WTC11 (cell line): ENCODE data around the gene C10orf90. TPM values are rescaled to one million over a fixed set of nuclear protein-coding genes. Genes with fewer than 3 reads are reported as not detected.

ENCODE experiments used
- ATAC-seq: fragments of 200-7000 bp; cut with Tn5 transposase; 2 replicates; pipeline ENCODE4 v1.10.0; 2021; ENCODE audit warnings: mild to moderate bottlenecking, moderate library complexity
- CTCF ChIA-PET: fragments of 300-600 bp; sonication (Branson Sonifier 250); formaldehyde crosslinking; loops from one replicate; lab custom pipeline; 2021; ENCODE audit warnings: antibody characterized with exemption; lab: Charles Lee
- POLR2A ChIA-PET: fragments of 350-600 bp; sonication (Branson Sonifier 250); formaldehyde crosslinking; loops from one replicate; lab custom pipeline; 2021; ENCODE audit warnings: antibody characterized with exemption; lab: Charles Lee
- DNase-seq: peaks from one replicate; pipeline ENCODE4 v3.0.0; 2021; ENCODE audit warnings: low spot score
- H3K27ac Mint-ChIP-seq: 2 replicates; pipeline ENCODE4 v1.8.0; 2021; ENCODE audit warnings: mixed read lengths
- H3K27me3 Mint-ChIP-seq: 2 replicates; pipeline ENCODE4 v1.8.0; 2021; ENCODE audit warnings: low read depth, mild to moderate bottlenecking, moderate library complexity, mixed read lengths
- H3K36me3 Mint-ChIP-seq: 2 replicates; pipeline ENCODE4 v1.8.0; 2021; ENCODE audit warnings: mixed read lengths
- H3K4me1 Mint-ChIP-seq: 2 replicates; pipeline ENCODE4 v1.8.0; 2022; ENCODE audit warnings: mixed read lengths
- H3K4me3 Mint-ChIP-seq: 2 replicates; pipeline ENCODE4 v1.8.0; 2021; ENCODE audit warnings: mild to moderate bottlenecking, moderate library complexity, mixed read lengths
- H3K9me3 Mint-ChIP-seq: 2 replicates; pipeline ENCODE4 v1.8.0; 2021; ENCODE audit warnings: mixed read lengths
- AFF4 ChIP-seq: sonication (generic); formaldehyde crosslinking; IDR thresholded peaks from 2 replicates; pipeline ENCODE4 v1.8.1; 2023; ENCODE audit warnings: mild to moderate bottlenecking, missing genetic modification reagents, borderline replicate concordance
- CREB1 ChIP-seq: sonication (generic); formaldehyde crosslinking; IDR thresholded peaks from 2 replicates; pipeline ENCODE4 v1.8.0; 2023; ENCODE audit warnings: mild to moderate bottlenecking, missing genetic modification reagents
- CREM ChIP-seq: sonication (generic); formaldehyde crosslinking; IDR thresholded peaks from 2 replicates; pipeline ENCODE4 v1.8.1; 2022; ENCODE audit warnings: mild to moderate bottlenecking, missing genetic modification reagents, moderate library complexity
- CTCF ChIP-seq: fragments of 200-600 bp; IDR thresholded peaks from 2 replicates; pipeline ENCODE4 v1.8.0; 2022; ENCODE audit warnings: antibody characterized with exemption
- E2F1 ChIP-seq: sonication (generic); formaldehyde crosslinking; IDR thresholded peaks from 2 replicates; pipeline ENCODE4 v1.8.0; 2022; ENCODE audit warnings: mild to moderate bottlenecking, missing genetic modification reagents
- ELF4 ChIP-seq: sonication (generic); formaldehyde crosslinking; IDR thresholded peaks from 2 replicates; pipeline ENCODE4 v1.8.1; 2022; ENCODE audit warnings: low read depth, mild to moderate bottlenecking, moderate library complexity, missing genetic modification reagents
- FOXP1 ChIP-seq: sonication (generic); formaldehyde crosslinking; IDR thresholded peaks from 2 replicates; pipeline ENCODE4 v1.8.0; 2022; ENCODE audit warnings: missing genetic modification reagents, mild to moderate bottlenecking, moderate library complexity, borderline replicate concordance
- MAX ChIP-seq: sonication (generic); formaldehyde crosslinking; IDR thresholded peaks from 2 replicates; pipeline ENCODE4 v1.8.0; 2022; ENCODE audit warnings: mild to moderate bottlenecking, missing genetic modification reagents
- MLX ChIP-seq: sonication (generic); formaldehyde crosslinking; IDR thresholded peaks from 2 replicates; pipeline ENCODE4 v1.8.1; 2023; ENCODE audit warnings: mild to moderate bottlenecking, missing genetic modification reagents, moderate library complexity
- NFYB ChIP-seq: sonication (generic); formaldehyde crosslinking; conservative IDR thresholded peaks from 2 replicates; pipeline ENCODE4 v1.8.0; 2022; ENCODE audit warnings: low read depth, missing genetic modification reagents
- NR2C2 ChIP-seq: sonication (generic); formaldehyde crosslinking; IDR thresholded peaks from 2 replicates; pipeline ENCODE4 v1.8.0; 2022; ENCODE audit warnings: mild to moderate bottlenecking, missing genetic modification reagents
- OVOL2 ChIP-seq: fragments of 250-450 bp; sonication (Bioruptor Pico); IDR thresholded peaks from 2 replicates; pipeline ENCODE4 v1.9.0; 2021; ENCODE audit warnings: mild to moderate bottlenecking, borderline replicate concordance
- PRRX2 ChIP-seq: fragments of 250-450 bp; sonication (Bioruptor Pico); IDR thresholded peaks from 2 replicates; pipeline ENCODE4 v1.8.0; 2021; ENCODE audit warnings: mild to moderate bottlenecking
- SMAD3 ChIP-seq: sonication (generic); formaldehyde crosslinking; IDR thresholded peaks from 2 replicates; pipeline ENCODE4 v1.8.0; 2022; ENCODE audit warnings: missing genetic modification reagents, mild to moderate bottlenecking, borderline replicate concordance
- TP53 ChIP-seq: sonication (generic); formaldehyde crosslinking; IDR thresholded peaks from 2 replicates; pipeline ENCODE4 v1.8.1; 2023; ENCODE audit warnings: mild to moderate bottlenecking, missing genetic modification reagents
- ZNF263 ChIP-seq: sonication (generic); formaldehyde crosslinking; IDR thresholded peaks from 2 replicates; pipeline ENCODE4 v1.8.1; 2022; ENCODE audit warnings: low read depth, mild to moderate bottlenecking, moderate library complexity, missing genetic modification reagents
- ZNF396 ChIP-seq: fragments of 250-450 bp; sonication (Bioruptor Pico); IDR thresholded peaks from 2 replicates; pipeline ENCODE4 v1.8.0; 2021; ENCODE audit warnings: mild to moderate bottlenecking, moderate library complexity, borderline replicate concordance
- ZNF416 ChIP-seq: fragments of 250-450 bp; sonication (Bioruptor Pico); IDR thresholded peaks from 2 replicates; pipeline ENCODE4 v1.9.0; 2021; ENCODE audit warnings: mild to moderate bottlenecking, inconsistent platforms
- ZNF671 ChIP-seq: fragments of 250-450 bp; sonication (Bioruptor Pico); IDR thresholded peaks from 2 replicates; pipeline ENCODE4 v1.8.0; 2021; ENCODE audit warnings: mild to moderate bottlenecking
- total RNA-seq: library from RNA; stranded (reverse); gene quantifications from 3 replicates; pipeline ENCODE4 v1.2.3, GENCODE V29; 2021
- TF ChIP-seq, protein P1 (sequence below): sonication (generic); formaldehyde crosslinking; IDR thresholded peaks from 2 replicates; pipeline ENCODE4 v1.8.1; 2022; ENCODE audit warnings: low read depth, missing genetic modification reagents, borderline replicate concordance
- TF ChIP-seq, protein P2 (sequence below): sonication (generic); formaldehyde crosslinking; IDR thresholded peaks from 2 replicates; pipeline ENCODE4 v1.8.1; 2023; ENCODE audit warnings: mild to moderate bottlenecking, missing genetic modification reagents
- TF ChIP-seq, protein P3 (sequence below): fragments of 250-450 bp; sonication (Bioruptor Pico); IDR thresholded peaks from 2 replicates; pipeline ENCODE4 v1.8.0; 2021; ENCODE audit warnings: mild to moderate bottlenecking

Gene C10orf90
- total RNA-seq, 1 experiment from 2014 or later, result 0.85 TPM

DNA sequence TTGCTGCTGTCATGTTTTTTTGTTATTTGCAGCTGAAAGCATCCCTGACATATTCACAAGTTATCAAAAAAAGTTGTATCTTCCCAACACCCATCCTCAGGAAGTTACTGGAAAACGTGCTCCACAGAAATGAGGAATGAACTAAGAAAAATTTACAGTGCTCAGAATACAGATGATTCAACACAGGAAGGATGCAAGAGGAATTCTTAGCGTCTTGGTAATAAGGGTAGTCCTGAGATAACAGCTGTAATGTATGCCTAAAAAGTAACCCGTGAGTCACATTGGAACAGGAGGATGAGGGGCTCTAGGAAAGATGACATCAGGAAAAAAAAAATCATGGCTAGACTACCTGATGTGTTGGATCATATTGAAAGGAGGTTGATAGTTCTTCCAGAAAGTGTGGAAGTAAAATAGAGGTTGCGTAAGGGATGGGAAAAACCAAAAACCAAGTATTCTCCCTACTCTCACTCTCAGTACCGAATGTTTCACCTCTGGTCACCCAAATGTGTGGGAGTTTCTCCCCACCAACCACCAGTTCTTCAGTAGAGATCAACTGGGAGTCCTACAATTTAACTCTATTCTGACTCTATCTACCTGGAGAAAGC, 286.1 kb downstream of the C10orf90 start:
- ChIA-PET POLR2A (no interaction called here), CTCF (no interaction called here)
- Mint-ChIP-seq H3K27ac (no peak overlapping the region), H3K4me1 (peaks cover 19% of the 10 kb centered on the region), H3K36me3 (no peaks in the 10 kb centered on the region), H3K4me3 (no peak overlapping the region), H3K9me3 (no peaks in the 10 kb centered on the region), H3K27me3 (peaks cover 35% of the 10 kb centered on the region)
- ATAC-seq (no peak), DNase-seq (no peak)
- no peak for TF ChIP-seq ZNF671 (CRISPR knock-in tag)
- TF ChIP-seq MLX (CRISPR knock-in tag), result no peak
- TF ChIP-seq CREB1, result no peak
- no peak for TF ChIP-seq ELF4 (CRISPR knock-in tag)
- TF ChIP-seq NFYB (CRISPR knock-in tag), result no peak
- no peak for TF ChIP-seq FOXP1 (CRISPR knock-in tag)
- TF ChIP-seq CREM, result no peak
- no peak for TF ChIP-seq PRRX2 (CRISPR knock-in tag)

DNA sequence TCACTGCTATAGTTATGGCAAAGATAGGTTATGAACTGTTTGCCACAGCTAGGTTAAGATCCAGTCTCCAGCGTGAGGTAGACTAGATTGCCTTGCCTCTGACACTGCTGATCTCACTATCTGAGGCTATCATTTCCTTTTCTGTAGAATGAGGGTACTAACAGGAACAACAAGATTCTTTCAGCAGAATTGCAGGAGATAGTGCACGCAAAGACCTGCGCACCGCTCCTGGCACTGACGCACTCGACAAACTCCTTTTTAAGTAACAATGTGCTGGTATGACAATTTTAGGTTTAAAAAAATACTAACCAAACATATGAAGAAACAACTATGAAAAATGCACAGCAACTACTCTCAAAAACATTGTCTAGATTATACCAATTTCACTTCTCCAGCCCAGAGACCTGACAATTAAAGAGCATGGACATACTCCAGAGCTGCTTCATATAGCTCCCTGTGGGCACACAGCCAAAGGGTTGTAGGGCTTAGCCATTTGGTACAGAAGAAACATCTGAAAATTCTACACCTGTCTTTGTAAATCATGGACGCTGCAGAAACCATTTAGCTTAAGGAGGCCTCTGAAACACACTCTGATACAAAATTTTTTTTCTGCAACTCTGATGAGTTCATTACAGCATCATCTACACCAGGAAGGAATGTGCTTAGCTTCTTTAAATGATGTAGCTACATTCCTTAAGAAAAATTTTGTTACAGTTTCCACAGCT, 290.0 kb downstream of the C10orf90 start:
- ATAC-seq (no peak), DNase-seq (no peak)
- peaks cover 8% of the 10 kb centered on the region for H3K4me1 Mint-ChIP-seq
- H3K9me3 Mint-ChIP-seq, result peaks cover 29% of the 10 kb centered on the region
- H3K4me3 Mint-ChIP-seq, result no peak overlapping the region
- 0 out of 2 replicates have a peak, but pooled peaks cover 5% of the 10 kb centered on the region for H3K36me3 Mint-ChIP-seq
- ChIA-PET POLR2A (no interaction called here), CTCF (no interaction called here)
- no peak for TF ChIP-seq ZNF416 (CRISPR knock-in tag)
- TF ChIP-seq MAX, result no peak
- no peak for TF ChIP-seq AFF4 (CRISPR knock-in tag)
- TF ChIP-seq OVOL2 (CRISPR knock-in tag), result no peak
- no peak for TF ChIP-seq SMAD3 (CRISPR knock-in tag)
- no peak for TF ChIP-seq ZNF263
- TF ChIP-seq E2F1 (CRISPR knock-in tag), result no peak
- no peak for TF ChIP-seq CTCF
- no peak for TF ChIP-seq TP53 (CRISPR knock-in tag)
- no peak for TF ChIP-seq ZNF396 (CRISPR knock-in tag)
- TF ChIP-seq, protein P1, sequence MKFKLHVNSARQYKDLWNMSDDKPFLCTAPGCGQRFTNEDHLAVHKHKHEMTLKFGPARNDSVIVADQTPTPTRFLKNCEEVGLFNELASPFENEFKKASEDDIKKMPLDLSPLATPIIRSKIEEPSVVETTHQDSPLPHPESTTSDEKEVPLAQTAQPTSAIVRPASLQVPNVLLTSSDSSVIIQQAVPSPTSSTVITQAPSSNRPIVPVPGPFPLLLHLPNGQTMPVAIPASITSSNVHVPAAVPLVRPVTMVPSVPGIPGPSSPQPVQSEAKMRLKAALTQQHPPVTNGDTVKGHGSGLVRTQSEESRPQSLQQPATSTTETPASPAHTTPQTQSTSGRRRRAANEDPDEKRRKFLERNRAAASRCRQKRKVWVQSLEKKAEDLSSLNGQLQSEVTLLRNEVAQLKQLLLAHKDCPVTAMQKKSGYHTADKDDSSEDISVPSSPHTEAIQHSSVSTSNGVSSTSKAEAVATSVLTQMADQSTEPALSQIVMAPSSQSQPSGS (CRISPR knock-in tag), result no peak
- no peak for TF ChIP-seq NR2C2 (CRISPR knock-in tag)
- TF ChIP-seq ELF4 (CRISPR knock-in tag), result no peak
- TF ChIP-seq, protein P2, sequence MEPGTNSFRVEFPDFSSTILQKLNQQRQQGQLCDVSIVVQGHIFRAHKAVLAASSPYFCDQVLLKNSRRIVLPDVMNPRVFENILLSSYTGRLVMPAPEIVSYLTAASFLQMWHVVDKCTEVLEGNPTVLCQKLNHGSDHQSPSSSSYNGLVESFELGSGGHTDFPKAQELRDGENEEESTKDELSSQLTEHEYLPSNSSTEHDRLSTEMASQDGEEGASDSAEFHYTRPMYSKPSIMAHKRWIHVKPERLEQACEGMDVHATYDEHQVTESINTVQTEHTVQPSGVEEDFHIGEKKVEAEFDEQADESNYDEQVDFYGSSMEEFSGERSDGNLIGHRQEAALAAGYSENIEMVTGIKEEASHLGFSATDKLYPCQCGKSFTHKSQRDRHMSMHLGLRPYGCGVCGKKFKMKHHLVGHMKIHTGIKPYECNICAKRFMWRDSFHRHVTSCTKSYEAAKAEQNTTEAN (CRISPR knock-in tag), result no peak
- TF ChIP-seq, protein P3, sequence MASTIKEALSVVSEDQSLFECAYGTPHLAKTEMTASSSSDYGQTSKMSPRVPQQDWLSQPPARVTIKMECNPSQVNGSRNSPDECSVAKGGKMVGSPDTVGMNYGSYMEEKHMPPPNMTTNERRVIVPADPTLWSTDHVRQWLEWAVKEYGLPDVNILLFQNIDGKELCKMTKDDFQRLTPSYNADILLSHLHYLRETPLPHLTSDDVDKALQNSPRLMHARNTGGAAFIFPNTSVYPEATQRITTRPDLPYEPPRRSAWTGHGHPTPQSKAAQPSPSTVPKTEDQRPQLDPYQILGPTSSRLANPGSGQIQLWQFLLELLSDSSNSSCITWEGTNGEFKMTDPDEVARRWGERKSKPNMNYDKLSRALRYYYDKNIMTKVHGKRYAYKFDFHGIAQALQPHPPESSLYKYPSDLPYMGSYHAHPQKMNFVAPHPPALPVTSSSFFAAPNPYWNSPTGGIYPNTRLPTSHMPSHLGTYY (CRISPR knock-in tag), result no peak
- no peak overlapping the region for H3K27ac Mint-ChIP-seq
- H3K27me3 Mint-ChIP-seq, result peaks cover 2% of the 10 kb centered on the region; the same call in 1 of the 2 replicates
